Nephron (organoid): ENCODE measurements around the gene NRDC.

Source experiments
- H3K27ac Mint-ChIP-seq, 3 experiments: 2 replicates each; pipeline ENCODE4 v1.8.0; 2020; ENCODE audit warnings: mixed read lengths in 3 of 3, mild to moderate bottlenecking in 2 of 3, moderate library complexity in 1 of 3
- H3K27me3 Mint-ChIP-seq: 2 replicates; pipeline ENCODE4 v1.8.0; 2021; ENCODE audit warnings: low read depth, mild to moderate bottlenecking, moderate library complexity, mixed read lengths
- H3K36me3 Mint-ChIP-seq: 2 replicates; pipeline ENCODE4 v1.8.0; 2020; ENCODE audit warnings: low read depth, mixed read lengths
- H3K4me1 Mint-ChIP-seq: 2 replicates; pipeline ENCODE4 v1.8.0; 2020; ENCODE audit warnings: mixed read lengths
- H3K4me3 Mint-ChIP-seq, 3 experiments: 2 replicates each; pipeline ENCODE4 v1.8.0; 2020; ENCODE audit warnings: mild to moderate bottlenecking in 3 of 3, mixed read lengths in 3 of 3, moderate library complexity in 2 of 3
- H3K9me3 Mint-ChIP-seq: 2 replicates; pipeline ENCODE4 v1.8.0; 2020; ENCODE audit warnings: mixed read lengths
- CTCF ChIP-seq, 3 experiments: fragments of 200-600 bp; sonication (generic); IDR thresholded peaks; one replicate each; pipeline ENCODE4 v1.5.0; 2021; ENCODE audit warnings: antibody characterized with exemption in 3 of 3; ENCODE audit not compliant: unreplicated experiment in 3 of 3

NRDC gene

DNA sequence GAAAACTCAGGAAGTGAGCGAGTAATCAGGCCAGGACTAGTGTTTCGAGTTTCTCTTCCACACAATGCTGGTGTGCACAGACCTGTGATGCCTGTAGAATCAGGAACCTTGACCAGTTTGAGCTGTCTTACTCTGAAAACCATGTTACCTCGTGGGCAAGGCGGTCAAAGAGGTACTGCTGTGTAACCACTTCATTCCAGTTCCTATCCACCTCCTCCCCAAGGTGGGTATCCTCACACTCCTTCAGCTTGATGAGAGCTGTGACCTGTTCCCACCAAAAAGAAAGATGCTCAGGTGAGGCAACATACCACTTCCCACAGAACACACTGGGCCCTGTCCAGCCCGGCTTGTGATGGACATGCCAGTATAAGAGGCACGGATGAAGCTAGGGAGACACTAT is 88.1 kb downstream of the NRDC start:
- Mint-ChIP-seq H3K27me3 (no peaks in the 10 kb centered on the region), H3K36me3 (peaks cover 94% of the 10 kb centered on the region), H3K4me1 (no peaks in the 10 kb centered on the region), H3K4me3 (no peak overlapping the region), H3K27ac (no peak overlapping the region), H3K9me3 (no peaks in the 10 kb centered on the region)
- no peak for TF ChIP-seq CTCF (IDR thresholded peaks at IDR 0.05; ENCODE audit: unreplicated experiment in 3 of 3)

DNA sequence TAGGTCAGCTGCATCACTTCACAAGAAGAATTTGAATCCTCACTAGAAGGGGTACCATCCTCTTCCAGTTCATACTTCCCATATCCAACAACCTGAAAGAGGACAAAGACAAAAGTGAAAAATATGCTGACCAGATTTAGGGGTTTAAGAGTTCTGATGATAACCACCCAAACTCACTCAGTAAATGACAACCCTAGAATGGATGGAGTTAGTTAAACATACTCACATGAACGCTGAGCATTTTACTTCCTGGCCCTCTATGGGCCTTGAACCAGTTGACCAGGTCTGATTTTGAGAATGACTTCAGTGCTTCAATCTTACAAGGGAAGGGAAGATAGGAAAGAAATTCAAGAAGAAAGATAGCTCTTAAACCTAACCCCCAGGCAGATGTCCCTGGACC is 89.2 kb downstream of the NRDC start:
- Mint-ChIP-seq H3K36me3 (peaks cover 94% of the 10 kb centered on the region), H3K4me1 (no peaks in the 10 kb centered on the region), H3K9me3 (no peaks in the 10 kb centered on the region), H3K27me3 (peaks cover 4% of the 10 kb centered on the region), H3K27ac (no peak overlapping the region), H3K4me3 (no peak overlapping the region)
- TF ChIP-seq CTCF (IDR thresholded peaks at IDR 0.05; ENCODE audit: unreplicated experiment in 3 of 3), result no peak

GRCh38 chr1:51788938-51789337 is 89.6 kb downstream of the NRDC start:
- H3K27ac Mint-ChIP-seq, result no peak overlapping the region
- no peaks in the 10 kb centered on the region for H3K9me3 Mint-ChIP-seq
- no peak overlapping the region for H3K4me3 Mint-ChIP-seq
- peaks cover 94% of the 10 kb centered on the region for H3K36me3 Mint-ChIP-seq
- peaks cover 4% of the 10 kb centered on the region for H3K27me3 Mint-ChIP-seq
- no peaks in the 10 kb centered on the region for H3K4me1 Mint-ChIP-seq
- TF ChIP-seq CTCF (IDR thresholded peaks at IDR 0.05; ENCODE audit: unreplicated experiment in 3 of 3), result no peak

DNA sequence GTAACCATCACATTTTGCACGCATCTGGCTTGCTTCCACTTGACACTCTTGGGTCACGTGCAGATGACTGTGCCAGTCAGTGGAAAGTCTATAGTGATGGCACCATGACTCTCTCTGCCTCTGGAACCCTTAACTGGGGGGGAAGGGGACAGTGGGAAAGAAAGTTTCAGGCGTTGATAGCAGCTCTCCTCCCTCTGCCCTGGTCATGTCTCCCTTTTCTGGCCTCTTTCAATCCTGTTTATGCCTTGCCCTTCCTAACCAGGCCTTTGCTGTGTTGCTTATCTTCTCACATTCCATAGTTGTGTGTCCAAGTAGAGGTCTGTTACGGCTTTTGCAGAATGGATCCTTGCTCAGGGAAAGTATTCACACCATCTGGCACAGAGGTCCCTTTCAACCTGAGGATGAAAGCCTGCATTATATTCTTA is 93.5 kb downstream of the NRDC start:
- no peak for TF ChIP-seq CTCF (IDR thresholded peaks at IDR 0.05; ENCODE audit: unreplicated experiment in 3 of 3)
- Mint-ChIP-seq H3K4me1 (no peaks in the 10 kb centered on the region), H3K9me3 (no peaks in the 10 kb centered on the region), H3K4me3 (no peak overlapping the region), H3K36me3 (peaks cover 85% of the 10 kb centered on the region), H3K27ac (no peak overlapping the region), H3K27me3 (peaks cover 4% of the 10 kb centered on the region)

GRCh38 chr1:51780927-51781326 is 97.6 kb downstream of the NRDC start:
- no peak overlapping the region for H3K27ac Mint-ChIP-seq
- TF ChIP-seq CTCF (IDR thresholded peaks at IDR 0.05; ENCODE audit: unreplicated experiment in 3 of 3), result no peak
- no peaks in the 10 kb centered on the region for H3K9me3 Mint-ChIP-seq
- no peaks in the 10 kb centered on the region for H3K4me1 Mint-ChIP-seq
- no peak overlapping the region for H3K4me3 Mint-ChIP-seq
- peaks cover 4% of the 10 kb centered on the region for H3K27me3 Mint-ChIP-seq
- peaks cover 81% of the 10 kb centered on the region for H3K36me3 Mint-ChIP-seq

DNA sequence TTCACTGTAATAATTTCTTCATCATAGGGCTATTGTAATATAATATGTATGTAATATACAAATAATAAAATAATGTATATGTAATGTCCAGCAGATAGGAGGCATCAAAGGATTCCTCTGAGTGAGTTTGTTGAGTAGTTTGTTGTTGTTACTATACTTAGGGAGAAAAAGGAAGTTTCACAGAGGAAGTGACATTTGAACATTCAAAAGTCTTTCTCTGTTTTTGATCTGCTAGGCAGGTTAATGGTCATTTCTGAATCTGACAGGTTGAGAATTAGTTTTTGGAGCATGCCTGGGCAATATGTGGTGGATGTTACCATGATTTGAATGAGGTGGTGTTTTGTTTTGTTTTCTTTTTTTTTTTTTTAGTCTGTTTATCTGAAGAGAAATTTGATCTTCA is 102.1 kb downstream of the NRDC start:
- H3K27ac Mint-ChIP-seq, result no peak overlapping the region
- no peaks in the 10 kb centered on the region for H3K4me1 Mint-ChIP-seq
- H3K9me3 Mint-ChIP-seq, result no peaks in the 10 kb centered on the region
- no peaks in the 10 kb centered on the region for H3K27me3 Mint-ChIP-seq
- TF ChIP-seq CTCF (IDR thresholded peaks at IDR 0.05; ENCODE audit: unreplicated experiment in 3 of 3), result no peak
- peaks cover 77% of the 10 kb centered on the region for H3K36me3 Mint-ChIP-seq
- H3K4me3 Mint-ChIP-seq, result no peak overlapping the region
